ENCODE data around the gene TUBA1B. TPM values are rescaled to one million over a fixed set of nuclear protein-coding genes. Genes with fewer than 3 reads are reported as not detected.
"Not testable (repeated sequence)": the region's sequence is repeated elsewhere in the genome, so short reads cannot be mapped to it uniquely, and the experiment has no call there.

TUBA1B gene
- total RNA-seq = 884 TPM
- 1,000 to 10,000 TPM in 7 of 8 donors, 100 to 1,000 TPM in 1; 792 to 1,222 (median 1,110) TPM for polyA plus RNA-seq (ENCODE audit: insufficient read depth in 1 of 8, insufficient read length in 8 of 8, low replicate concordance in 1 of 8)
- long read RNA-seq, donor 1, transcript TUBA1B-202 (4 exons, 1,627 nt) = major isoform, 191 of 238 reads
- long read RNA-seq, donor 1, transcript TUBA1B-207 (2 exons, 840 nt) = minor isoform, 6 of 238 reads
- long read RNA-seq, donor 1, transcript TUBA1B-201 (3 exons, 3,198 nt) = minor isoform, 41 of 238 reads
- long read RNA-seq, donor 1, partial matches to known transcripts = 0 of 238 reads
- long read RNA-seq, donor 1, other reads (novel, unspliced or antisense) = 0 of 238 reads
- long read RNA-seq, donor 2, transcript TUBA1B-202 (4 exons, 1,627 nt) = major isoform, 76 of 81 reads
- long read RNA-seq, donor 2, partial matches to known transcripts = 0 of 81 reads
- long read RNA-seq, donor 2, other reads (novel, unspliced or antisense) = 0 of 81 reads
- long read RNA-seq, donor 3, transcript TUBA1B-201 (3 exons, 3,198 nt) = minor isoform, 99 of 463 reads
- long read RNA-seq, donor 3, transcript TUBA1B-202 (4 exons, 1,627 nt) = major isoform, 360 of 463 reads
- long read RNA-seq, donor 3, partial matches to known transcripts = 0 of 463 reads
- long read RNA-seq, donor 3, other reads (novel, unspliced or antisense) = 0 of 463 reads
- long read RNA-seq, donor 4, transcript TUBA1B-201 (3 exons, 3,198 nt) = minor isoform, 54 of 484 reads
- long read RNA-seq, donor 4, transcript TUBA1B-207 (2 exons, 840 nt) = minor isoform, 7 of 484 reads
- long read RNA-seq, donor 4, transcript TUBA1B-202 (4 exons, 1,627 nt) = major isoform, 411 of 484 reads
- long read RNA-seq, donor 4, partial matches to known transcripts = 12 of 484 reads
- long read RNA-seq, donor 4, other reads (novel, unspliced or antisense) = 0 of 484 reads
- long read RNA-seq, donor 5, transcript TUBA1B-202 (4 exons, 1,627 nt) = major isoform, 923 of 1,427 reads
- long read RNA-seq, donor 5, transcript TUBA1B-201 (3 exons, 3,198 nt) = minor isoform, 292 of 1,427 reads
- long read RNA-seq, donor 5, transcript TUBA1B-207 (2 exons, 840 nt) = minor isoform, 34 of 1,427 reads
- long read RNA-seq, donor 5, partial matches to known transcripts = 95 of 1,427 reads
- long read RNA-seq, donor 5, other reads (novel, unspliced or antisense) = 83 of 1,427 reads
- long read RNA-seq, donor 6, transcript TUBA1B-207 (2 exons, 840 nt) = minor isoform, 15 of 1,262 reads
- long read RNA-seq, donor 6, transcript TUBA1B-201 (3 exons, 3,198 nt) = minor isoform, 141 of 1,262 reads
- long read RNA-seq, donor 6, transcript TUBA1B-202 (4 exons, 1,627 nt) = major isoform, 1,068 of 1,262 reads
- long read RNA-seq, donor 6, partial matches to known transcripts = 29 of 1,262 reads
- long read RNA-seq, donor 6, other reads (novel, unspliced or antisense) = 9 of 1,262 reads
- long read RNA-seq, donor 7, transcript TUBA1B-207 (2 exons, 840 nt) = minor isoform, 23 of 858 reads
- long read RNA-seq, donor 7, transcript TUBA1B-202 (4 exons, 1,627 nt) = major isoform, 687 of 858 reads
- long read RNA-seq, donor 7, transcript TUBA1B-201 (3 exons, 3,198 nt) = minor isoform, 112 of 858 reads
- long read RNA-seq, donor 7, partial matches to known transcripts = 29 of 858 reads
- long read RNA-seq, donor 7, other reads (novel, unspliced or antisense) = 5 of 858 reads
- long read RNA-seq, donor 8, transcript TUBA1B-207 (2 exons, 840 nt) = minor isoform, 11 of 331 reads
- long read RNA-seq, donor 8, transcript TUBA1B-202 (4 exons, 1,627 nt) = major isoform, 279 of 331 reads
- long read RNA-seq, donor 8, transcript TUBA1B-201 (3 exons, 3,198 nt) = minor isoform, 24 of 331 reads
- long read RNA-seq, donor 8, partial matches to known transcripts = 12 of 331 reads
- long read RNA-seq, donor 8, other reads (novel, unspliced or antisense) = 5 of 331 reads
- long read RNA-seq, donor 9, transcript TUBA1B-207 (2 exons, 840 nt) = minor isoform, 20 of 424 reads
- long read RNA-seq, donor 9, transcript TUBA1B-202 (4 exons, 1,627 nt) = major isoform, 303 of 424 reads
- long read RNA-seq, donor 9, transcript TUBA1B-201 (3 exons, 3,198 nt) = minor isoform, 57 of 424 reads
- long read RNA-seq, donor 9, partial matches to known transcripts = 38 of 424 reads
- long read RNA-seq, donor 9, other reads (novel, unspliced or antisense) = 6 of 424 reads
- long read RNA-seq, donor 10, transcript TUBA1B-207 (2 exons, 840 nt) = minor isoform, 11 of 567 reads
- long read RNA-seq, donor 10, transcript TUBA1B-201 (3 exons, 3,198 nt) = minor isoform, 41 of 567 reads
- long read RNA-seq, donor 10, transcript TUBA1B-202 (4 exons, 1,627 nt) = major isoform, 494 of 567 reads
- long read RNA-seq, donor 10, partial matches to known transcripts = 14 of 567 reads
- long read RNA-seq, donor 10, other reads (novel, unspliced or antisense) = 5 of 567 reads
- long read RNA-seq, donor 11, transcript TUBA1B-207 (2 exons, 840 nt) = minor isoform, 10 of 428 reads
- long read RNA-seq, donor 11, transcript TUBA1B-202 (4 exons, 1,627 nt) = major isoform, 323 of 428 reads
- long read RNA-seq, donor 11, transcript TUBA1B-201 (3 exons, 3,198 nt) = minor isoform, 50 of 428 reads
- long read RNA-seq, donor 11, partial matches to known transcripts = 25 of 428 reads
- long read RNA-seq, donor 11, other reads (novel, unspliced or antisense) = 19 of 428 reads

- WGBS (ENCODE audit: insufficient coverage) = under 1% methylated on average over 68 of the region's 79 CpGs
- Histone ChIP-seq H3K27me3 (ENCODE audit: control insufficient read depth, insufficient read depth, low read length) (no peaks in the 10 kb centered on the region), H3K4me3 (ENCODE audit: low read length) (peak within 1 kb of the TSS; percentile 100), H3K36me3 (ENCODE audit: control insufficient read depth, insufficient read depth, low read length) (peaks cover 31% of the 10 kb centered on the region), H3K9me3 (replicated peaks; ENCODE audit: control insufficient read depth, low read depth, low read length) (no peaks in the 10 kb centered on the region), H3K27ac (ENCODE audit: low read length) (peak within 1 kb of the TSS; percentile 100), H3K4me1 (ENCODE audit: control insufficient read depth, insufficient read depth, low read length) (peaks cover 22% of the 10 kb centered on the region)
- DNase-seq = peak; percentile 97
Measured at GRCh38 chr12:49131051-49131893, at the start of gene TUBA1B. TUBA1B (minus strand) TSS chr12:49131395; CDS start chr12:49131300, 95 bp downstream.

- Histone ChIP-seq H3K27ac (ENCODE audit: low read length) (no peak overlapping the region), H3K4me3 (ENCODE audit: low read length) (no peak overlapping the region), H3K9me3 (replicated peaks; ENCODE audit: control insufficient read depth, low read depth, low read length) (no peaks in the 10 kb centered on the region), H3K4me1 (ENCODE audit: control insufficient read depth, insufficient read depth, low read length) (no peaks in the 10 kb centered on the region), H3K36me3 (ENCODE audit: control insufficient read depth, insufficient read depth, low read length) (no peaks in the 10 kb centered on the region), H3K27me3 (ENCODE audit: control insufficient read depth, insufficient read depth, low read length) (no peaks in the 10 kb centered on the region)
- WGBS (ENCODE audit: insufficient coverage) = 85% methylated on average over 4 of the region's 5 CpGs
- DNase-seq = no peak
Measured at GRCh38 chr12:49174218-49174617, 43.0 kb upstream of the TUBA1B start.

- no peaks in the 10 kb centered on the region for H3K36me3 ChIP-seq (ENCODE audit: control insufficient read depth, insufficient read depth, low read length)
Measured at GRCh38 chr12:49170924-49171323, 39.7 kb upstream of the TUBA1B start.

GRCh38 chr12:49165114-49165513, 33.9 kb upstream of the TUBA1B start:
- Histone ChIP-seq H3K4me3 (ENCODE audit: low read length) (no peak overlapping the region), H3K27ac (ENCODE audit: low read length) (no peak overlapping the region), H3K9me3 (replicated peaks; ENCODE audit: control insufficient read depth, low read depth, low read length) (no peaks in the 10 kb centered on the region), H3K36me3 (ENCODE audit: control insufficient read depth, insufficient read depth, low read length) (no peaks in the 10 kb centered on the region), H3K4me1 (ENCODE audit: control insufficient read depth, insufficient read depth, low read length) (no peaks in the 10 kb centered on the region), H3K27me3 (ENCODE audit: control insufficient read depth, insufficient read depth, low read length) (no peaks in the 10 kb centered on the region)
- WGBS (ENCODE audit: insufficient coverage) = no CpG with 5 or more reads among the region's 2 CpGs
- DNase-seq = no peak

More at GRCh38 chr12:49170924-49171323, 39.7 kb upstream of the TUBA1B start:
- no peaks in the 10 kb centered on the region for H3K27me3 ChIP-seq (ENCODE audit: control insufficient read depth, insufficient read depth, low read length)
- H3K4me1 ChIP-seq (ENCODE audit: control insufficient read depth, insufficient read depth, low read length) = no peaks in the 10 kb centered on the region
- DNase-seq = no peak
- no peaks in the 10 kb centered on the region for H3K9me3 ChIP-seq (replicated peaks; ENCODE audit: control insufficient read depth, low read depth, low read length)
- H3K4me3 ChIP-seq (ENCODE audit: low read length) = no peak overlapping the region
- H3K27ac ChIP-seq (ENCODE audit: low read length) = no peak overlapping the region

- not testable (repeated sequence) for DNase-seq; H3K4me1 ChIP-seq (ENCODE audit: control insufficient read depth, insufficient read depth, low read length); H3K27me3 ChIP-seq (ENCODE audit: control insufficient read depth, insufficient read depth, low read length); H3K27ac ChIP-seq (ENCODE audit: low read length); H3K36me3 ChIP-seq (ENCODE audit: control insufficient read depth, insufficient read depth, low read length); H3K4me3 ChIP-seq (ENCODE audit: low read length); H3K9me3 ChIP-seq (replicated peaks; ENCODE audit: control insufficient read depth, low read depth, low read length)
- 80% methylated on average over 1 of the region's 4 CpGs for WGBS (ENCODE audit: insufficient coverage)
Measured at GRCh38 chr12:49161901-49162300, 30.7 kb upstream of the TUBA1B start.

- H3K27ac ChIP-seq (ENCODE audit: low read length) = no peak overlapping the region
- DNase-seq = no peak
- no peaks in the 10 kb centered on the region for H3K27me3 ChIP-seq (ENCODE audit: control insufficient read depth, insufficient read depth, low read length)
- WGBS (ENCODE audit: insufficient coverage) = 79% methylated on average over 5 of the region's 6 CpGs
- no peaks in the 10 kb centered on the region for H3K36me3 ChIP-seq (ENCODE audit: control insufficient read depth, insufficient read depth, low read length)
- no peak overlapping the region for H3K4me3 ChIP-seq (ENCODE audit: low read length)
- no peaks in the 10 kb centered on the region for H3K4me1 ChIP-seq (ENCODE audit: control insufficient read depth, insufficient read depth, low read length)
- H3K9me3 ChIP-seq (replicated peaks; ENCODE audit: control insufficient read depth, low read depth, low read length) = no peaks in the 10 kb centered on the region
Measured at GRCh38 chr12:49161092-49161795, 30.0 kb upstream of the TUBA1B start.

GRCh38 chr12:49160399-49160798, 29.2 kb upstream of the TUBA1B start:
- Histone ChIP-seq H3K36me3 (ENCODE audit: control insufficient read depth, insufficient read depth, low read length) (no peaks in the 10 kb centered on the region), H3K4me1 (ENCODE audit: control insufficient read depth, insufficient read depth, low read length) (no peaks in the 10 kb centered on the region), H3K9me3 (replicated peaks; ENCODE audit: control insufficient read depth, low read depth, low read length) (no peaks in the 10 kb centered on the region), H3K4me3 (ENCODE audit: low read length) (no peak overlapping the region), H3K27me3 (ENCODE audit: control insufficient read depth, insufficient read depth, low read length) (no peaks in the 10 kb centered on the region), H3K27ac (ENCODE audit: low read length) (no peak overlapping the region)
- DNase-seq = no peak
- whole genome bisulfite sequencing (ENCODE audit: insufficient coverage) = no CpG with 5 or more reads among the region's 2 CpGs
